Thymus (tissue), 14 donors: ENCODE data around the gene OR2A5. TPM values are rescaled to one million over a fixed set of nuclear protein-coding genes. Genes with fewer than 3 reads are reported as not detected.
"Not testable (repeated sequence)": the region's sequence is repeated elsewhere in the genome, so short reads cannot be mapped to it uniquely, and the experiment has no call there.

Experiments used
- DNase-seq, 9 donors: peaks; one replicate each; pipeline ENCODE4 v3.0.0-alpha.2; 2013; ENCODE audit warnings: low spot score in 9 of 9, low read depth in 6 of 9, missing footprints in 1 of 9
- H3K27ac ChIP-seq, 2 donors: one replicate each; pipeline ENCODE4 v1.5.1; 2013; ENCODE audit warnings: control low read depth in 1 of 2, low read depth in 1 of 2, low read length in 1 of 2, mild to moderate bottlenecking in 1 of 2, moderate library complexity in 1 of 2
- H3K27me3 ChIP-seq, 2 donors: one replicate each; pipeline ENCODE4 v1.5.1; 2013; ENCODE audit warnings: low read length in 1 of 2; ENCODE audit not compliant: control insufficient read depth in 2 of 2, insufficient read depth in 1 of 2
- H3K36me3 ChIP-seq, 2 donors: one replicate each; pipeline ENCODE4 v1.5.1; 2013; ENCODE audit warnings: low read length in 1 of 2, mild to moderate bottlenecking in 1 of 2, moderate library complexity in 1 of 2; ENCODE audit not compliant: control insufficient read depth in 2 of 2, insufficient read depth in 2 of 2
- H3K4me1 ChIP-seq, 2 donors: one replicate each; pipeline ENCODE4 v1.5.1; 2013; ENCODE audit warnings: low read length in 2 of 2; ENCODE audit not compliant: control insufficient read depth in 2 of 2, insufficient read depth in 2 of 2
- H3K4me3 ChIP-seq, 2 donors: one replicate each; pipeline ENCODE4 v1.5.1; 2013; ENCODE audit warnings: low read length in 2 of 2, control low read depth in 1 of 2, mild to moderate bottlenecking in 1 of 2
- H3K9me3 ChIP-seq, 2 donors: one replicate each; pipeline ENCODE4 v1.5.1; 2013; ENCODE audit warnings: low read length in 1 of 2, mild to moderate bottlenecking in 1 of 2; ENCODE audit not compliant: control insufficient read depth in 2 of 2, insufficient read depth in 1 of 2
- WGBS: extraction: QIAGEN DNeasy Blood & Tissue Kit; methylation state at CpG from one replicate; pipeline ENCODE4 v1.1.7; 2013; 5-methylcytosine and 5-hydroxymethylcytosine counted together
- long read RNA-seq, 10 donors: transcript quantifications; one replicate each; lab custom pipeline, GENCODE V29; 2026
- polyA plus RNA-seq: library from polyadenylated mRNA; stranded (reverse); fragments of 200-250 nt; gene quantifications from one replicate; pipeline ENCODE4 v1.2.3, GENCODE V29; 2013
- total RNA-seq: library from RNA; stranded (reverse); fragments of 120-200 nt; gene quantifications from one replicate; pipeline ENCODE4 v1.2.4, GENCODE V29; 2013
- donor health status: healthy.

The OR2A5 gene
- total RNA-seq = not detected
- 0.02 TPM for polyA plus RNA-seq
- long read RNA-seq, donor 1 = 0 reads
- long read RNA-seq, donor 2 = 0 reads
- long read RNA-seq, donor 3 = 0 reads
- long read RNA-seq, donor 4 = 0 reads
- long read RNA-seq, donor 5 = 0 reads
- long read RNA-seq, donor 6 = 0 reads
- long read RNA-seq, donor 7 = 0 reads
- long read RNA-seq, donor 8 = 0 reads
- long read RNA-seq, donor 9 = 0 reads
- long read RNA-seq, donor 10 = 0 reads

GRCh38 chr7:144048648-144049047, at the start of gene OR2A5:
Gene OR2A5, plus strand, starts transcription at chr7:144048948. Its CDS starts 1,454 bp downstream, at chr7:144050402.
- Histone ChIP-seq H3K36me3 (no peaks in the 10 kb centered on the region), H3K27ac (no peak within 1 kb of the TSS), H3K27me3 (no peaks in the 10 kb centered on the region), H3K4me3 (no peak within 1 kb of the TSS), H3K9me3 (no peaks in the 10 kb centered on the region), H3K4me1 (no peaks in the 10 kb centered on the region)
- DNase-seq = no peak
- WGBS = 89% methylated on average over 1 of the region's 1 CpG

- Histone ChIP-seq H3K27ac (no peak within 1 kb of the TSS), H3K9me3 (no peaks in the 10 kb centered on the region), H3K4me1 (no peaks in the 10 kb centered on the region), H3K27me3 (no peaks in the 10 kb centered on the region), H3K36me3 (no peaks in the 10 kb centered on the region), H3K4me3 (no peak within 1 kb of the TSS)
- DNase-seq = no peak
- WGBS = 95% methylated on average over 4 of the region's 4 CpGs
Measured at GRCh38 chr7:144000020-144000419, 48.7 kb upstream of the OR2A5 start, which contains the start of gene OR6B1. Gene OR6B1, plus strand, starts transcription at chr7:144000320. Its CDS starts 3,677 bp downstream, at chr7:144003997.

GRCh38 chr7:144001543-144001942, 47.2 kb upstream of the OR2A5 start:
- H3K4me1 ChIP-seq = no peaks in the 10 kb centered on the region
- no peaks in the 10 kb centered on the region for H3K27me3 ChIP-seq
- 91% methylated on average over 3 of the region's 3 CpGs for WGBS
- H3K36me3 ChIP-seq = no peaks in the 10 kb centered on the region
- no peak for DNase-seq
- no peaks in the 10 kb centered on the region for H3K9me3 ChIP-seq
- no peak overlapping the region for H3K27ac ChIP-seq
- no peak overlapping the region for H3K4me3 ChIP-seq

- Histone ChIP-seq H3K36me3 (no peaks in the 10 kb centered on the region), H3K4me3 (no peak overlapping the region), H3K27me3 (no peaks in the 10 kb centered on the region), H3K27ac (no peak overlapping the region), H3K4me1 (no peaks in the 10 kb centered on the region), H3K9me3 (peaks cover 0 to 4% of the 10 kb centered on the region in 2 donors)
- DNase-seq = no peak
- WGBS = 94% methylated on average over 5 of the region's 5 CpGs
Measured at GRCh38 chr7:144004703-144005102, 44.0 kb upstream of the OR2A5 start.

GRCh38 chr7:144006029-144006691, 42.6 kb upstream of the OR2A5 start:
- Histone ChIP-seq H3K9me3 (peaks cover 0 to 4% of the 10 kb centered on the region in 2 donors), H3K4me3 (no peak overlapping the region), H3K36me3 (no peaks in the 10 kb centered on the region), H3K27ac (no peak overlapping the region), H3K4me1 (no peaks in the 10 kb centered on the region), H3K27me3 (no peaks in the 10 kb centered on the region)
- no peak for DNase-seq
- WGBS = 79% methylated on average over 1 of the region's 1 CpG

- Histone ChIP-seq H3K9me3 (peaks cover 0 to 4% of the 10 kb centered on the region in 2 donors), H3K27me3 (no peaks in the 10 kb centered on the region), H3K4me3 (no peak overlapping the region), H3K27ac (no peak overlapping the region), H3K36me3 (no peaks in the 10 kb centered on the region), H3K4me1 (no peaks in the 10 kb centered on the region)
- whole genome bisulfite sequencing = 97% methylated on average over 1 of the region's 1 CpG
- no peak for DNase-seq
Measured at GRCh38 chr7:144006692-144007042, 42.1 kb upstream of the OR2A5 start.

GRCh38 chr7:144009361-144009760, 39.4 kb upstream of the OR2A5 start:
- Histone ChIP-seq H3K4me1 (no peaks in the 10 kb centered on the region), H3K27me3 (no peaks in the 10 kb centered on the region), H3K36me3 (no peaks in the 10 kb centered on the region), H3K9me3 (peaks cover 0 to 4% of the 10 kb centered on the region in 2 donors), H3K27ac (no peak overlapping the region), H3K4me3 (no peak overlapping the region)
- WGBS = 87% methylated on average over 2 of the region's 2 CpGs
- no peak for DNase-seq

GRCh38 chr7:144010061-144010460, 38.7 kb upstream of the OR2A5 start:
- not testable (repeated sequence) for H3K9me3 ChIP-seq, DNase-seq, H3K4me1 ChIP-seq, H3K4me3 ChIP-seq, H3K27ac ChIP-seq, H3K36me3 ChIP-seq, H3K27me3 ChIP-seq

GRCh38 chr7:144010821-144011220, 37.9 kb upstream of the OR2A5 start:
- WGBS = 83% methylated on average over 1 of the region's 1 CpG
- H3K27me3 ChIP-seq, H3K36me3 ChIP-seq, H3K4me3 ChIP-seq, H3K4me1 ChIP-seq, H3K9me3 ChIP-seq, H3K27ac ChIP-seq, DNase-seq: not testable (repeated sequence)
